Epithelial cell of esophagus (primary cell): ENCODE results near the gene ZNF541.

ENCODE experiments used
- DNase-seq: peaks from one replicate; pipeline ENCODE4 v3.0.0; 2010; ENCODE audit warnings: low read depth
- H3K4me3 ChIP-seq: 2 replicates; pipeline ENCODE4 v1.5.1; 2011; ENCODE audit warnings: mild to moderate bottlenecking, low read length, control low read depth
- CTCF ChIP-seq: IDR thresholded peaks from 2 replicates; pipeline ENCODE4 v1.5.1; 2011; ENCODE audit warnings: low read depth, mild to moderate bottlenecking, low read length, control low read depth, inconsistent platforms; ENCODE audit not compliant: insufficient read depth; ENCODE audit errors: missing control alignments

Gene ZNF541

GRCh38 chr19:47549261-47549862 is 23.6 kb downstream of the ZNF541 start:
- no peak overlapping the region for H3K4me3 ChIP-seq
- TF ChIP-seq CTCF: no peak
- DNase-seq: no peak

DNA sequence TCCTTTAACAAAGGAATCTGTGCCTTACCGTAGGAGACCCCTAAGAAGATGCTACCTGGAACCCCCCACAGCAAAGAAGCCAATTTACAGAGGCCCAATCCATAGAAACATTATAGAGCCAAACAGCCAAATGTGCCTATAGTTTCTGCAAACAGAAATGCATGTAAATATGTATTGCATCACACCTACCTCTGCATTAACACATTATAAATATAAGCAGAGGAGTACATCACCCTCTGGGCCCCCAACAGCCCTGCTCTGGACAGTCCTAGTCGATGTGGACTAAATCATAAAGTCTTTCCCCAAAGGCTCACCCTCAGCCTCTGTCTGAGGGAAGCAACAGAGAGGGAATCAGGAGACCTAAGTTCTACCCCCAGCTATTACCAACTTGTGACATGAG is 25.7 kb downstream of the ZNF541 start:
- no peak overlapping the region for H3K4me3 ChIP-seq
- DNase-seq: no peak
- TF ChIP-seq CTCF: no peak

DNA sequence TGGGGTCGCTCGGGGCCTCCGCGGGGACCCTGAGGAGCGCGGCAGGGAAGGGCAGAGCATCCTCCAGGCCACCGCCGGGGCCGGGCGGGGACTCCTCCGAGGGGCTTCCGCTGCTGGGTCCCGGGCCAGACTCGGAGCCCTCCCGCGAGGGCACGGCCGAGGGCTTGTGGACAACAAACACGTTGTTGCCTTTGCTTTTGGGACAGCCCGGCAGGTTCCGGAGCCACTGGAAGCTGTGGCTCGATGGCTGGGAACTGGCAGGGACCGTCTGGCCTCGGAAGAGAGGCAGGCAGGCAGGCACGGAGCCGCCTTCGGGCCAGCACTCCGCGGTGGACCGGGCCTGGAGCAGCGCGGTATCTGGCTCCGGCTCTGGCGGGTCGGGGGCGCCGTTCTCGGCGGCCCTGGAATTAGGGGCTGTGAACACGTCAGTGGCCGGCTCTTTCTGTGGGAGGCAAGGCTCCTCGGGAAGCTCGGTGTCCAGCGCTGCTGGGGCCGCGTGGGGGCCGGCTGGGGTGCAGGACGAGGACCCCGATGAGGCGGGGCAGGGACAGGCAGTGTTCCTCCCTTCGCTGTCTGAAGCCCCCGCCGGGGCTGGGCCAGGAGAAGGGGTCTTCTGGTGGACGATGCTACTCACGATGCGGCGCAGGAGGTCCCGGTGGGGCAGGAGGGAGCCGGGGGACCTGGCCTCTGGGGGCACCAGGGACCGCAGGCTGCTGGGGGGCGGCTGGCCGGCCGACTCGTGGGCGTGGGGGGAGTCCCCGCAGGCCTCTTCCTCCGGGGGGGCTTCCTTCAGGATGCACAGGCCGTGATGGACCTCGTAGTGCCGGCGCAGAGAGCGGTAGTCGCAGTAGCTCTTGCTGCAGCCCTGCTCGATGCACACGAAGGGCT is 27.6 kb downstream of the ZNF541 start:
- TF ChIP-seq CTCF: no peak
- no peak overlapping the region for H3K4me3 ChIP-seq
- no peak for DNase-seq

- H3K4me3 ChIP-seq: no peak overlapping the region
- no peak for TF ChIP-seq CTCF
- no peak for DNase-seq
These were observed 28.5 kb downstream of the ZNF541 start for GRCh38 chr19:47544476-47544875.

GRCh38 chr19:47544075-47544474 is 28.9 kb downstream of the ZNF541 start:
- no peak for DNase-seq
- no peak overlapping the region for H3K4me3 ChIP-seq
- no peak for TF ChIP-seq CTCF

DNA sequence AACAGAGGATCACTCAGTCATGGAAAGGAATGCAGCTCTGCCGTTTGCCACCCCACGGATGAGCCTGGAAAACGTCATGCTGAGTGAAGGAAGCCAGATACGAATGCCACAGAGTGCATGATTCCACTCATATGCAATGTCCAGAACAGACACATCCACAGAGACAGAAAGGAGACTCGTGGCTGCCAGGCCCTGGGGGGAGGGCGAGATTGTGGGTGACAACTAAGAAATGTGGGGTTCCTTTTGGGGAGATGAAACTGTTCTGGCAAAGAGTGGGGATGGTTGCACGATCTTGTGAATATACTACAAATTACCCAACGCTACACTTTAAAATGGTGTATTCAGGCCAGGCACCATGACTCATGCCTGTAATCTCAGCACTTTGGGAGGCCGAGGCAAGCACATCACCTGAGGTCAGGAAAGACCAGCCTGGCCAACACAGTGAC is 30.9 kb downstream of the ZNF541 start:
- no peak for TF ChIP-seq CTCF
- no peak overlapping the region for H3K4me3 ChIP-seq
- no peak for DNase-seq
